ENCODE data around the gene EPHA3. TPM values are rescaled to one million over a fixed set of nuclear protein-coding genes. Genes with fewer than 3 reads are reported as not detected.

Gene EPHA3
- total RNA-seq, 1 experiment from 2014 or later, result 0.74 TPM

GRCh38 chr3:89363171-89363570 lies 255.8 kb downstream of the EPHA3 start:
- Mint-ChIP-seq H3K9me3 (no peaks in the 10 kb centered on the region), H3K4me3 (no peak overlapping the region), H3K27me3 (ENCODE audit: low read depth) (no peaks in the 10 kb centered on the region), H3K36me3 (no peaks in the 10 kb centered on the region), H3K4me1 (peaks cover 21% of the 10 kb centered on the region), H3K27ac (no peak overlapping the region)
- DNase-seq (ENCODE audit: low spot score) (no peak), ATAC-seq (no peak)
- TF ChIP-seq ZNF138 (CRISPR knock-in tag; conservative IDR thresholded peaks at IDR 0.05) (no peak), FOXP4 (CRISPR knock-in tag; IDR thresholded peaks at IDR 0.05) (no peak), CREM (CRISPR knock-in tag; IDR thresholded peaks at IDR 0.05) (no peak), ZNF671 (CRISPR knock-in tag; IDR thresholded peaks at IDR 0.05) (no peak), TP53 (CRISPR knock-in tag; IDR thresholded peaks at IDR 0.05) (no peak), E2F5 (CRISPR knock-in tag; IDR thresholded peaks at IDR 0.05) (no peak), MAX (CRISPR knock-in tag; IDR thresholded peaks at IDR 0.05) (no peak), ZBTB43 (CRISPR knock-in tag; IDR thresholded peaks at IDR 0.05) (no peak), ZSCAN18 (CRISPR knock-in tag; IDR thresholded peaks at IDR 0.05) (no peak), PRRX2 (CRISPR knock-in tag; IDR thresholded peaks at IDR 0.05) (no peak), KAT7 (CRISPR knock-in tag; IDR thresholded peaks at IDR 0.05; ENCODE audit: borderline replicate concordance) (no peak), USF2 (CRISPR knock-in tag; IDR thresholded peaks at IDR 0.05) (no peak), SMAD4 (CRISPR knock-in tag; IDR thresholded peaks at IDR 0.05) (no peak)
- POLR2A ChIA-PET, result interaction anchor here (0.7 kb wide), 1 partner anchor 157 kb away, joined by 3 read pairs; no protein-coding TSS in a partner anchor
- CTCF ChIA-PET, result no interaction called here

- peaks cover 8% of the 10 kb centered on the region for H3K9me3 Mint-ChIP-seq
- no peak overlapping the region for H3K27ac Mint-ChIP-seq
- H3K27me3 Mint-ChIP-seq (ENCODE audit: low read depth), result no peaks in the 10 kb centered on the region
- CTCF ChIA-PET, result no interaction called here
- H3K36me3 Mint-ChIP-seq, result peaks cover 7% of the 10 kb centered on the region
- no peak for DNase-seq (ENCODE audit: low spot score)
- H3K4me1 Mint-ChIP-seq, result peaks cover 21% of the 10 kb centered on the region
- POLR2A ChIA-PET, result no interaction called here
- ATAC-seq, result no peak
- no peak overlapping the region for H3K4me3 Mint-ChIP-seq
- TF ChIP-seq IRF2 (CRISPR knock-in tag; IDR thresholded peaks at IDR 0.05; ENCODE audit: borderline replicate concordance, low read depth) (no peak), ZNF281 (CRISPR knock-in tag; IDR thresholded peaks at IDR 0.05) (no peak), ZBTB43 (CRISPR knock-in tag; IDR thresholded peaks at IDR 0.05) (no peak), IRF1 (CRISPR knock-in tag; IDR thresholded peaks at IDR 0.05) (no peak), OVOL2 (CRISPR knock-in tag; IDR thresholded peaks at IDR 0.05; ENCODE audit: borderline replicate concordance) (no peak), JUN (CRISPR knock-in tag; IDR thresholded peaks at IDR 0.05) (no peak), ZNF671 (CRISPR knock-in tag; IDR thresholded peaks at IDR 0.05) (no peak), MLX (CRISPR knock-in tag; IDR thresholded peaks at IDR 0.05) (no peak)
Measured at GRCh38 chr3:89364314-89364713, 256.9 kb downstream of the EPHA3 start.

Data from WTC11 (cell line).